K562 (cell line): ENCODE results near the gene EHBP1L1. TPM values are rescaled to one million over a fixed set of nuclear protein-coding genes. Genes with fewer than 3 reads are reported as not detected.

ENCODE experiments used
- ARID1B ChIP-seq: fragments of 450-650 bp; IDR thresholded peaks from 2 replicates; pipeline ENCODE4 v1.6.1; 2016; ENCODE audit warnings: antibody characterized with exemption, mild to moderate bottlenecking, inconsistent platforms
- HDAC3 ChIP-seq: fragments of 450-650 bp; IDR thresholded peaks from 2 replicates; pipeline ENCODE4 v1.6.1; 2018; ENCODE audit warnings: borderline replicate concordance, mild to moderate bottlenecking, moderate library complexity; ENCODE audit not compliant: partially characterized antibody
- NELFE ChIP-seq: IDR thresholded peaks from 2 replicates; pipeline ENCODE4 v1.6.1; 2011; ENCODE audit warnings: mild to moderate bottlenecking; ENCODE audit not compliant: insufficient read depth, insufficient read length
- OTX1 ChIP-seq: fragments of 450-650 bp; formaldehyde crosslinking; IDR thresholded peaks from 2 replicates; pipeline ENCODE4 v1.4.0; 2022; ENCODE audit warnings: mild to moderate bottlenecking
- ZC3H4 ChIP-seq: sonication (generic); formaldehyde crosslinking; IDR thresholded peaks from 2 replicates; pipeline ENCODE4 v1.9.0; 2021; ENCODE audit warnings: missing genetic modification reagents, borderline replicate concordance
- ZNF121 ChIP-seq: sonication (generic); formaldehyde crosslinking; conservative IDR thresholded peaks from 2 replicates; pipeline ENCODE4 v1.8.0; 2022; ENCODE audit warnings: missing genetic modification reagents
- ZNF507 ChIP-seq: conservative IDR thresholded peaks from 2 replicates; pipeline ENCODE4 v1.6.1; 2017; ENCODE audit warnings: missing genetic modification characterization, missing compliant biosample characterization
- ZNF717 ChIP-seq: fragments of 250-450 bp; sonication (Bioruptor Pico); IDR thresholded peaks from 2 replicates; pipeline ENCODE4 v1.5.0; 2021
- polyA plus RNA-seq, 8 experiments: library from polyadenylated mRNA; depleted of rRNA in 4 of 8; stranded (reverse) in 5 of 8; unstranded in 3 of 8; fragments of >200 nt; fragmentation: Nextera tagmentation in 2 of 8; fragmentation: Illumina TruSeq in 1 of 8; extraction: Ambion mirVana in 2 of 8; extraction: Trizol in 1 of 8; gene quantifications; 2 replicates each; pipeline versions ENCODE4 v1.2.1 to v1.2.3, GENCODE V29; 2011 to 2014; ENCODE audit warnings: inconsistent platforms in 1 of 8, missing spikeins in 1 of 8
- total RNA-seq, 7 experiments: library from RNA; depleted of rRNA in 6 of 7; stranded (reverse); fragments of >200 nt in 6 of 7; fragmentation: Illumina TruSeq in 2 of 7; extraction: Trizol in 2 of 7; gene quantifications; 2 replicates each; pipeline versions ENCODE4 v1.2.1 to v1.2.3, GENCODE V29; 2011 to 2021; ENCODE audit warnings: low replicate concordance in 1 of 7
- TF ChIP-seq, protein P1 (sequence below): fragments of 150-350 bp; IDR thresholded peaks from 2 replicates; pipeline ENCODE4 v1.6.1; 2014; ENCODE audit warnings: low read depth, mild to moderate bottlenecking, low read length, borderline replicate concordance
- TF ChIP-seq, protein P2 (sequence below): fragments of 450-650 bp; IDR thresholded peaks from 2 replicates; pipeline ENCODE4 v1.6.1; 2018; ENCODE audit not compliant: partially characterized antibody
- TF ChIP-seq, protein P3 (sequence below): fragments of 450-650 bp; formaldehyde crosslinking; IDR thresholded peaks from 2 replicates; pipeline ENCODE4 v1.4.0; 2020; ENCODE audit warnings: mild to moderate bottlenecking, moderate library complexity
- TF ChIP-seq, protein P4 (sequence below), 2 experiments: IDR thresholded peaks; 2 replicates each; pipeline ENCODE4 v1.6.1; 2011; ENCODE audit warnings: borderline replicate concordance in 1 of 2, control low read depth in 1 of 2, low read depth in 1 of 2, low read length in 1 of 2, mild to moderate bottlenecking in 1 of 2, mixed read lengths in 1 of 2, moderate library complexity in 1 of 2; ENCODE audit not compliant: insufficient read depth in 1 of 2, insufficient read length in 1 of 2, poor library complexity in 1 of 2, severe bottlenecking in 1 of 2; ENCODE audit errors: extremely low read depth in 1 of 2

Gene EHBP1L1
- total and polyA plus RNA-seq, 9 of the 15 experiments (the other 6 are each of a cell fraction or from before 2014, with no cell fraction given), result 0.03 to 87.1 (median 26.3) TPM

GRCh38 chr11:65613091-65613928 lies 37.5 kb downstream of the EHBP1L1 start (continued):
- TF ChIP-seq, protein P1, sequence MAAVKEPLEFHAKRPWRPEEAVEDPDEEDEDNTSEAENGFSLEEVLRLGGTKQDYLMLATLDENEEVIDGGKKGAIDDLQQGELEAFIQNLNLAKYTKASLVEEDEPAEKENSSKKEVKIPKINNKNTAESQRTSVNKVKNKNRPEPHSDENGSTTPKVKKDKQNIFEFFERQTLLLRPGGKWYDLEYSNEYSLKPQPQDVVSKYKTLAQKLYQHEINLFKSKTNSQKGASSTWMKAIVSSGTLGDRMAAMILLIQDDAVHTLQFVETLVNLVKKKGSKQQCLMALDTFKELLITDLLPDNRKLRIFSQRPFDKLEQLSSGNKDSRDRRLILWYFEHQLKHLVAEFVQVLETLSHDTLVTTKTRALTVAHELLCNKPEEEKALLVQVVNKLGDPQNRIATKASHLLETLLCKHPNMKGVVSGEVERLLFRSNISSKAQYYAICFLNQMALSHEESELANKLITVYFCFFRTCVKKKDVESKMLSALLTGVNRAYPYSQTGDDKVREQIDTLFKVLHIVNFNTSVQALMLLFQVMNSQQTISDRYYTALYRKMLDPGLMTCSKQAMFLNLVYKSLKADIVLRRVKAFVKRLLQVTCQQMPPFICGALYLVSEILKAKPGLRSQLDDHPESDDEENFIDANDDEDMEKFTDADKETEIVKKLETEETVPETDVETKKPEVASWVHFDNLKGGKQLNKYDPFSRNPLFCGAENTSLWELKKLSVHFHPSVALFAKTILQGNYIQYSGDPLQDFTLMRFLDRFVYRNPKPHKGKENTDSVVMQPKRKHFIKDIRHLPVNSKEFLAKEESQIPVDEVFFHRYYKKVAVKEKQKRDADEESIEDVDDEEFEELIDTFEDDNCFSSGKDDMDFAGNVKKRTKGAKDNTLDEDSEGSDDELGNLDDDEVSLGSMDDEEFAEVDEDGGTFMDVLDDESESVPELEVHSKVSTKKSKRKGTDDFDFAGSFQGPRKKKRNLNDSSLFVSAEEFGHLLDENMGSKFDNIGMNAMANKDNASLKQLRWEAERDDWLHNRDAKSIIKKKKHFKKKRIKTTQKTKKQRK, result no peak
- TF ChIP-seq ZNF121 (CRISPR knock-in tag), result no peak
- TF ChIP-seq, protein P2, sequence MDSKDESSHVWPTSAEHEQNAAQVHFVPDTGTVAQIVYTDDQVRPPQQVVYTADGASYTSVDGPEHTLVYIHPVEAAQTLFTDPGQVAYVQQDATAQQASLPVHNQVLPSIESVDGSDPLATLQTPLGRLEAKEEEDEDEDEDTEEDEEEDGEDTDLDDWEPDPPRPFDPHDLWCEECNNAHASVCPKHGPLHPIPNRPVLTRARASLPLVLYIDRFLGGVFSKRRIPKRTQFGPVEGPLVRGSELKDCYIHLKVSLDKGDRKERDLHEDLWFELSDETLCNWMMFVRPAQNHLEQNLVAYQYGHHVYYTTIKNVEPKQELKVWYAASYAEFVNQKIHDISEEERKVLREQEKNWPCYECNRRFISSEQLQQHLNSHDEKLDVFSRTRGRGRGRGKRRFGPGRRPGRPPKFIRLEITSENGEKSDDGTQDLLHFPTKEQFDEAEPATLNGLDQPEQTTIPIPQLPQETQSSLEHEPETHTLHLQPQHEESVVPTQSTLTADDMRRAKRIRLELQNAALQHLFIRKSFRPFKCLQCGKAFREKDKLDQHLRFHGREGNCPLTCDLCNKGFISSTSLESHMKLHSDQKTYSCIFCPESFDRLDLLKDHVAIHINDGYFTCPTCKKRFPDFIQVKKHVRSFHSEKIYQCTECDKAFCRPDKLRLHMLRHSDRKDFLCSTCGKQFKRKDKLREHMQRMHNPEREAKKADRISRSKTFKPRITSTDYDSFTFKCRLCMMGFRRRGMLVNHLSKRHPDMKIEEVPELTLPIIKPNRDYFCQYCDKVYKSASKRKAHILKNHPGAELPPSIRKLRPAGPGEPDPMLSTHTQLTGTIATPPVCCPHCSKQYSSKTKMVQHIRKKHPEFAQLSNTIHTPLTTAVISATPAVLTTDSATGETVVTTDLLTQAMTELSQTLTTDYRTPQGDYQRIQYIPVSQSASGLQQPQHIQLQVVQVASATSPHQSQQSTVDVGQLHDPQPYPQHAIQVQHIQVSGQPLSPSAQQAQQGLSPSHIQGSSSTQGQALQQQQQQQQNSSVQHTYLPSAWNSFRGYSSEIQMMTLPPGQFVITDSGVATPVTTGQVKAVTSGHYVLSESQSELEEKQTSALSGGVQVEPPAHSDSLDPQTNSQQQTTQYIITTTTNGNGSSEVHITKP, result no peak
- peak; percentile 65; the same call in 1 of the 2 replicates for TF ChIP-seq ZC3H4 (CRISPR knock-in tag)
- no peak for TF ChIP-seq ZNF507 (tag)
- TF ChIP-seq, protein P3, sequence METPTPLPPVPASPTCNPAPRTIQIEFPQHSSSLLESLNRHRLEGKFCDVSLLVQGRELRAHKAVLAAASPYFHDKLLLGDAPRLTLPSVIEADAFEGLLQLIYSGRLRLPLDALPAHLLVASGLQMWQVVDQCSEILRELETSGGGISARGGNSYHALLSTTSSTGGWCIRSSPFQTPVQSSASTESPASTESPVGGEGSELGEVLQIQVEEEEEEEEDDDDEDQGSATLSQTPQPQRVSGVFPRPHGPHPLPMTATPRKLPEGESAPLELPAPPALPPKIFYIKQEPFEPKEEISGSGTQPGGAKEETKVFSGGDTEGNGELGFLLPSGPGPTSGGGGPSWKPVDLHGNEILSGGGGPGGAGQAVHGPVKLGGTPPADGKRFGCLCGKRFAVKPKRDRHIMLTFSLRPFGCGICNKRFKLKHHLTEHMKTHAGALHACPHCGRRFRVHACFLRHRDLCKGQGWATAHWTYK, result no peak
- TF ChIP-seq, protein P4, sequence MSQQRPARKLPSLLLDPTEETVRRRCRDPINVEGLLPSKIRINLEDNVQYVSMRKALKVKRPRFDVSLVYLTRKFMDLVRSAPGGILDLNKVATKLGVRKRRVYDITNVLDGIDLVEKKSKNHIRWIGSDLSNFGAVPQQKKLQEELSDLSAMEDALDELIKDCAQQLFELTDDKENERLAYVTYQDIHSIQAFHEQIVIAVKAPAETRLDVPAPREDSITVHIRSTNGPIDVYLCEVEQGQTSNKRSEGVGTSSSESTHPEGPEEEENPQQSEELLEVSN (IDR thresholded peaks at IDR 0.05; ENCODE audit: borderline replicate concordance in 1 of 2, extremely low read depth in 1 of 2, insufficient read depth in 1 of 2, insufficient read length in 1 of 2, low read depth in 1 of 2, low read length in 1 of 2, poor library complexity in 1 of 2, severe bottlenecking in 1 of 2), result no peak
- TF ChIP-seq ARID1B, result no peak
- no peak for TF ChIP-seq HDAC3
- no peak for TF ChIP-seq OTX1 (CRISPR knock-in tag)
- TF ChIP-seq NELFE, result no peak
- TF ChIP-seq ZNF717 (CRISPR knock-in tag), result no peak
